Panc1 (cell line): Measurements from ENCODE around the gene BAHCC1. TPM values are rescaled to one million over a fixed set of nuclear protein-coding genes. Genes with fewer than 3 reads are reported as not detected.

Experiments
- ATAC-seq: fragments of 200-7000 bp; cut with Tn5 transposase; 2 replicates; pipeline ENCODE4 v1.9.1; 2020; ENCODE audit warnings: mild to moderate bottlenecking, moderate library complexity
- BruUV-seq: library from RNA; stranded (reverse); fragments of 400-500 nt; replicated peaks from 2 replicates; lab custom pipeline; 2021; lab: Mats Ljungman, UMichigan
- CTCF ChIA-PET: fragments of 300-600 bp; sonication (Branson Sonifier 250); formaldehyde crosslinking; loops from one replicate; lab custom pipeline; 2022; ENCODE audit warnings: antibody characterized with exemption; lab: Charles Lee
- POLR2A ChIA-PET: fragments of 300-600 bp; sonication (Branson Sonifier 250); formaldehyde crosslinking; loops from one replicate; lab custom pipeline; 2022; ENCODE audit warnings: antibody characterized with exemption; lab: Charles Lee
- DNase-seq: peaks from one replicate; pipeline ENCODE4 v3.0.0-alpha.2; 2010; ENCODE audit warnings: low read depth, low spot score
- H3K27ac ChIP-seq: 2 replicates; pipeline ENCODE4 v1.5.1; 2011; ENCODE audit warnings: mild to moderate bottlenecking, low read length, inconsistent platforms
- H3K27me3 ChIP-seq: fragments of 200-500 bp; sonication (Bioruptor generic); 2 replicates; pipeline ENCODE4 v1.6.0; 2014; ENCODE audit warnings: low read length, inconsistent platforms; ENCODE audit not compliant: control insufficient read depth, insufficient read depth
- H3K36me3 ChIP-seq: fragments of 200-500 bp; sonication (Bioruptor generic); 2 replicates; pipeline ENCODE4 v1.5.1; 2014; ENCODE audit warnings: inconsistent platforms, mild to moderate bottlenecking, low read length, moderate library complexity; ENCODE audit not compliant: control insufficient read depth, insufficient read depth
- H3K4me1 ChIP-seq: 2 replicates; pipeline ENCODE4 v1.5.1; 2011; ENCODE audit warnings: inconsistent platforms, mild to moderate bottlenecking, low read length, moderate library complexity; ENCODE audit not compliant: control insufficient read depth, insufficient read depth
- H3K4me3 ChIP-seq, 2 experiments: 2 replicates each; pipeline ENCODE4 v1.5.1; 2011 to 2012; ENCODE audit warnings: low read depth in 2 of 2, low read length in 2 of 2, mild to moderate bottlenecking in 2 of 2, inconsistent platforms in 1 of 2, moderate library complexity in 1 of 2
- H3K9me3 ChIP-seq: fragments of 200-500 bp; sonication (Bioruptor generic); 2 replicates; pipeline ENCODE4 v1.5.1; 2014; ENCODE audit warnings: low read depth, mild to moderate bottlenecking, inconsistent platforms, low read length, moderate library complexity; ENCODE audit not compliant: control insufficient read depth, insufficient read depth
- CTCF ChIP-seq: fragments of 450-650 bp; IDR thresholded peaks from 2 replicates; pipeline ENCODE4 v1.5.1; 2017; ENCODE audit warnings: mild to moderate bottlenecking
- POLR2AphosphoS5 ChIP-seq: IDR thresholded peaks from 2 replicates; pipeline ENCODE4 v1.6.1; 2012; ENCODE audit warnings: mild to moderate bottlenecking, low read depth, low read length, moderate library complexity
- REST ChIP-seq, 2 experiments: IDR thresholded peaks; 2 replicates each; pipeline ENCODE4 v1.6.1; 2011 to 2012; ENCODE audit warnings: low read depth in 2 of 2, control low read depth in 1 of 2, low read length in 1 of 2, mild to moderate bottlenecking in 1 of 2, moderate library complexity in 1 of 2; ENCODE audit not compliant: insufficient read depth in 1 of 2
- SIN3A ChIP-seq: IDR thresholded peaks from 2 replicates; pipeline ENCODE4 v1.6.1; 2012; ENCODE audit warnings: low read depth, mild to moderate bottlenecking, low read length, moderate library complexity, borderline replicate concordance; ENCODE audit not compliant: insufficient read depth
- TCF7L2 ChIP-seq: IDR thresholded peaks from 2 replicates; pipeline ENCODE4 v1.6.1; 2011; ENCODE audit warnings: mild to moderate bottlenecking, low read depth, low read length, inconsistent platforms
- in situ Hi-C: cut with HindIII; loops from 2 replicates; pipeline ENCODE4 v1.10.0; 2016; ENCODE audit warnings: low sequenced_read_pairs, low pct_unique_long_range_greater_than_20kb
- intact Hi-C: fragments of 100-400 bp; cut with micrococcal nuclease; formaldehyde crosslinking; loops from one replicate; pipeline ENCODE4 v1.10.0; 2022; ENCODE audit not compliant: unreplicated experiment
- total RNA-seq: library from RNA; stranded (reverse); gene quantifications from one replicate; pipeline ENCODE4 v1.2.1, GENCODE V29; 2021; ENCODE audit not compliant: unreplicated experiment

Gene BAHCC1
- total RNA-seq, 1 experiment from 2014 or later, result 77.4 TPM

GRCh38 chr17:81459864-81460263 lies 64.6 kb downstream of the BAHCC1 start:
- ATAC-seq (no peak), DNase-seq (no peak)
- Histone ChIP-seq H3K36me3 (no peaks in the 10 kb centered on the region), H3K27me3 (no peaks in the 10 kb centered on the region), H3K9me3 (no peaks in the 10 kb centered on the region), H3K27ac (no peak overlapping the region), H3K4me1 (peaks cover 11% of the 10 kb centered on the region), H3K4me3 (no peak overlapping the region)
- intact Hi-C loops, result no loop called here
- POLR2A ChIA-PET, result no interaction called here
- CTCF ChIA-PET, result no interaction called here
- in situ Hi-C loops, result no loop called here
- TF ChIP-seq REST (IDR thresholded peaks at IDR 0.05; ENCODE audit: insufficient read depth in 1 of 2, low read depth in 2 of 2, low read length in 1 of 2) (no peak), CTCF (no peak), POLR2AphosphoS5 (no peak), TCF7L2 (no peak), SIN3A (no peak)
- no TSS peak for BruUV-seq

GRCh38 chr17:81460856-81461460 lies 65.7 kb downstream of the BAHCC1 start:
- no peak for ATAC-seq
- no peak for DNase-seq

More at GRCh38 chr17:81460856-81461460, 65.7 kb downstream of the BAHCC1 start:
- in situ Hi-C loops, result no loop called here
- Histone ChIP-seq H3K36me3 (no peaks in the 10 kb centered on the region), H3K4me1 (peaks cover 16% of the 10 kb centered on the region), H3K27ac (no peak overlapping the region), H3K9me3 (no peaks in the 10 kb centered on the region), H3K4me3 (no peak overlapping the region), H3K27me3 (no peaks in the 10 kb centered on the region)
- POLR2A ChIA-PET, result interaction anchor here (1.1 kb wide), 1 partner anchor 30 kb away, joined by 3 read pairs; no protein-coding TSS in a partner anchor
- no TSS peak for BruUV-seq
- CTCF ChIA-PET, result no interaction called here
- no peak for TF ChIP-seq CTCF
- TF ChIP-seq REST (IDR thresholded peaks at IDR 0.05; ENCODE audit: insufficient read depth in 1 of 2, low read depth in 2 of 2, low read length in 1 of 2), result no peak
- no peak for TF ChIP-seq POLR2AphosphoS5
- TF ChIP-seq SIN3A, result no peak
- no peak for TF ChIP-seq TCF7L2
- intact Hi-C loops, result no loop called here
